Liver (tissue), 3 donors: ENCODE data around the gene ARL1.

ENCODE experiments used
- EGR1 ChIP-seq, 2 donors: IDR thresholded peaks; 2 replicates each; pipeline ENCODE4 v1.6.1; 2016 to 2018; ENCODE audit warnings: antibody characterized with exemption in 2 of 2, low read depth in 2 of 2
- FOXA1 ChIP-seq: IDR thresholded peaks from 2 replicates; pipeline ENCODE4 v1.6.1; 2016; ENCODE audit warnings: antibody characterized with exemption
- NR2F2 ChIP-seq: IDR thresholded peaks from 2 replicates; pipeline ENCODE4 v1.6.1; 2016; ENCODE audit warnings: antibody characterized with exemption
- RAD21 ChIP-seq, 2 donors: IDR thresholded peaks; 2 replicates each; pipeline ENCODE4 v1.6.1; 2016; ENCODE audit warnings: antibody characterized with exemption in 2 of 2, mild to moderate bottlenecking in 2 of 2
- RXRA ChIP-seq, 2 donors: IDR thresholded peaks; 2 replicates each; pipeline ENCODE4 v1.6.1; 2017 to 2018; ENCODE audit warnings: antibody characterized with exemption in 2 of 2, mild to moderate bottlenecking in 1 of 2
- TAF1 ChIP-seq: conservative IDR thresholded peaks from 2 replicates; pipeline ENCODE4 v1.6.1; 2016; ENCODE audit warnings: antibody characterized with exemption, mild to moderate bottlenecking
- YY1 ChIP-seq: IDR thresholded peaks from 2 replicates; pipeline ENCODE4 v1.6.1; 2016; ENCODE audit warnings: antibody characterized with exemption, mild to moderate bottlenecking
- TF ChIP-seq, protein P1 (sequence below): fragments of 150-350 bp; IDR thresholded peaks from 2 replicates; pipeline ENCODE4 v1.5.1; 2017; ENCODE audit warnings: improper control_type of control experiment, low read depth, low read length; ENCODE audit not compliant: missing input control
- TF ChIP-seq, protein P2 (sequence below): IDR thresholded peaks from 2 replicates; pipeline ENCODE4 v1.6.1; 2016; ENCODE audit warnings: antibody characterized with exemption, mild to moderate bottlenecking
- TF ChIP-seq, protein P3 (sequence below): IDR thresholded peaks from 2 replicates; pipeline ENCODE4 v1.6.1; 2016; ENCODE audit warnings: antibody characterized with exemption
- TF ChIP-seq, protein P4 (sequence below): IDR thresholded peaks from 2 replicates; pipeline ENCODE4 v1.6.1; 2016; ENCODE audit warnings: antibody characterized with exemption
- donor health status: healthy.
- donor health status: healthy.

DNA sequence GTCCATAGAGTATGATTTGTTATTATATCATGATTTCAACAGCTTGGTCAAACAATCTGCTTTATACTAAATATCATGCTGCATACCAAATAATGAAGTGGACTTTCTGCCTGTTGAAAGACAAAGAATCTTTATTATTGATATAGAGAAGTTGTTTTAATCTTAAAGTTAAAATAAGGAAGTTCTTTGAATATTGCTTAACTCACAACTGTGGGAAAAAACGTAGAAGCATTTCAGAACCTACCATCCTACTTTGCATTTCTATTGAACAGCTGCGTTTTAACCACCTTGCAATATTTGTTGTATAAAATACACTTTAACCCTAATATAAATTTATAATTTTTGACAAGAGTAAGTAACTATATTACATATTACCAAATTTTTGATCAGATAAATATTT is 22.9 kb upstream of the ARL1 start:
- TF ChIP-seq RAD21 (IDR thresholded peaks at IDR 0.05), result no peak
- TF ChIP-seq, protein P1, sequence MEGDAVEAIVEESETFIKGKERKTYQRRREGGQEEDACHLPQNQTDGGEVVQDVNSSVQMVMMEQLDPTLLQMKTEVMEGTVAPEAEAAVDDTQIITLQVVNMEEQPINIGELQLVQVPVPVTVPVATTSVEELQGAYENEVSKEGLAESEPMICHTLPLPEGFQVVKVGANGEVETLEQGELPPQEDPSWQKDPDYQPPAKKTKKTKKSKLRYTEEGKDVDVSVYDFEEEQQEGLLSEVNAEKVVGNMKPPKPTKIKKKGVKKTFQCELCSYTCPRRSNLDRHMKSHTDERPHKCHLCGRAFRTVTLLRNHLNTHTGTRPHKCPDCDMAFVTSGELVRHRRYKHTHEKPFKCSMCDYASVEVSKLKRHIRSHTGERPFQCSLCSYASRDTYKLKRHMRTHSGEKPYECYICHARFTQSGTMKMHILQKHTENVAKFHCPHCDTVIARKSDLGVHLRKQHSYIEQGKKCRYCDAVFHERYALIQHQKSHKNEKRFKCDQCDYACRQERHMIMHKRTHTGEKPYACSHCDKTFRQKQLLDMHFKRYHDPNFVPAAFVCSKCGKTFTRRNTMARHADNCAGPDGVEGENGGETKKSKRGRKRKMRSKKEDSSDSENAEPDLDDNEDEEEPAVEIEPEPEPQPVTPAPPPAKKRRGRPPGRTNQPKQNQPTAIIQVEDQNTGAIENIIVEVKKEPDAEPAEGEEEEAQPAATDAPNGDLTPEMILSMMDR, result no peak
- TF ChIP-seq, protein P2, sequence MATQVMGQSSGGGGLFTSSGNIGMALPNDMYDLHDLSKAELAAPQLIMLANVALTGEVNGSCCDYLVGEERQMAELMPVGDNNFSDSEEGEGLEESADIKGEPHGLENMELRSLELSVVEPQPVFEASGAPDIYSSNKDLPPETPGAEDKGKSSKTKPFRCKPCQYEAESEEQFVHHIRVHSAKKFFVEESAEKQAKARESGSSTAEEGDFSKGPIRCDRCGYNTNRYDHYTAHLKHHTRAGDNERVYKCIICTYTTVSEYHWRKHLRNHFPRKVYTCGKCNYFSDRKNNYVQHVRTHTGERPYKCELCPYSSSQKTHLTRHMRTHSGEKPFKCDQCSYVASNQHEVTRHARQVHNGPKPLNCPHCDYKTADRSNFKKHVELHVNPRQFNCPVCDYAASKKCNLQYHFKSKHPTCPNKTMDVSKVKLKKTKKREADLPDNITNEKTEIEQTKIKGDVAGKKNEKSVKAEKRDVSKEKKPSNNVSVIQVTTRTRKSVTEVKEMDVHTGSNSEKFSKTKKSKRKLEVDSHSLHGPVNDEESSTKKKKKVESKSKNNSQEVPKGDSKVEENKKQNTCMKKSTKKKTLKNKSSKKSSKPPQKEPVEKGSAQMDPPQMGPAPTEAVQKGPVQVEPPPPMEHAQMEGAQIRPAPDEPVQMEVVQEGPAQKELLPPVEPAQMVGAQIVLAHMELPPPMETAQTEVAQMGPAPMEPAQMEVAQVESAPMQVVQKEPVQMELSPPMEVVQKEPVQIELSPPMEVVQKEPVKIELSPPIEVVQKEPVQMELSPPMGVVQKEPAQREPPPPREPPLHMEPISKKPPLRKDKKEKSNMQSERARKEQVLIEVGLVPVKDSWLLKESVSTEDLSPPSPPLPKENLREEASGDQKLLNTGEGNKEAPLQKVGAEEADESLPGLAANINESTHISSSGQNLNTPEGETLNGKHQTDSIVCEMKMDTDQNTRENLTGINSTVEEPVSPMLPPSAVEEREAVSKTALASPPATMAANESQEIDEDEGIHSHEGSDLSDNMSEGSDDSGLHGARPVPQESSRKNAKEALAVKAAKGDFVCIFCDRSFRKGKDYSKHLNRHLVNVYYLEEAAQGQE, result no peak
- TF ChIP-seq RXRA (IDR thresholded peaks at IDR 0.05), result no peak
- TF ChIP-seq, protein P3, sequence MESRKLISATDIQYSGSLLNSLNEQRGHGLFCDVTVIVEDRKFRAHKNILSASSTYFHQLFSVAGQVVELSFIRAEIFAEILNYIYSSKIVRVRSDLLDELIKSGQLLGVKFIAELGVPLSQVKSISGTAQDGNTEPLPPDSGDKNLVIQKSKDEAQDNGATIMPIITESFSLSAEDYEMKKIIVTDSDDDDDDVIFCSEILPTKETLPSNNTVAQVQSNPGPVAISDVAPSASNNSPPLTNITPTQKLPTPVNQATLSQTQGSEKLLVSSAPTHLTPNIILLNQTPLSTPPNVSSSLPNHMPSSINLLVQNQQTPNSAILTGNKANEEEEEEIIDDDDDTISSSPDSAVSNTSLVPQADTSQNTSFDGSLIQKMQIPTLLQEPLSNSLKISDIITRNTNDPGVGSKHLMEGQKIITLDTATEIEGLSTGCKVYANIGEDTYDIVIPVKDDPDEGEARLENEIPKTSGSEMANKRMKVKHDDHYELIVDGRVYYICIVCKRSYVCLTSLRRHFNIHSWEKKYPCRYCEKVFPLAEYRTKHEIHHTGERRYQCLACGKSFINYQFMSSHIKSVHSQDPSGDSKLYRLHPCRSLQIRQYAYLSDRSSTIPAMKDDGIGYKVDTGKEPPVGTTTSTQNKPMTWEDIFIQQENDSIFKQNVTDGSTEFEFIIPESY, result no peak
- no peak for TF ChIP-seq NR2F2
- TF ChIP-seq EGR1 (IDR thresholded peaks at IDR 0.05; ENCODE audit: low read depth in 2 of 2), result no peak
- TF ChIP-seq, protein P4, sequence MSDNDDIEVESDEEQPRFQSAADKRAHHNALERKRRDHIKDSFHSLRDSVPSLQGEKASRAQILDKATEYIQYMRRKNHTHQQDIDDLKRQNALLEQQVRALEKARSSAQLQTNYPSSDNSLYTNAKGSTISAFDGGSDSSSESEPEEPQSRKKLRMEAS, result no peak
- TF ChIP-seq TAF1, result no peak
- TF ChIP-seq FOXA1, result no peak
- no peak for TF ChIP-seq YY1
